NCI-H345 (cell line): ENCODE measurements around the gene FGGY.
"Not testable (repeated sequence)": the region's sequence is repeated elsewhere in the genome, so short reads cannot be mapped to it uniquely, and the experiment has no call there.

Source experiments
- DNase-seq: peaks from one replicate; lab custom pipeline; 2025; lab: John Stamatoyannopoulos, UW

FGGY gene

DNA sequence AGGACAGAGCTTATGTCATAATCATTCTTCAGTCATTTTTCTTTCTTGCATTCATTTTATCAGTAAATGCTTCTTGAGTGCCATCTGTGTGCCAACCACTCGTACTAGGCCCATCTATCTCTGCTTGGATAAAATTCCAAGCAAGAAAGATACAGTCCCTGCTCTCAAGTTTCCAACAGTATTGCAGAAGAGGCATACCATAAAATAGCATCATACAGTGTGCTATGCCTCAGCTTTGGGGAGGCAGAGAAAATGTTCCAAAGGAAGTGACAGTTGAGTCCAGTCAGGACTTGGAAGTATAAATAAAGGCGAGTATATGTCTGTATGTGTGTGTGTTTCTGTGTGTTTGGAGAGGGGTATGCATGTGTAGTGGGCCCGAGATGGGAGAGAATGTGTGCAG, 404.5 kb downstream of the FGGY start:
- DNase-seq = no peak

DNA sequence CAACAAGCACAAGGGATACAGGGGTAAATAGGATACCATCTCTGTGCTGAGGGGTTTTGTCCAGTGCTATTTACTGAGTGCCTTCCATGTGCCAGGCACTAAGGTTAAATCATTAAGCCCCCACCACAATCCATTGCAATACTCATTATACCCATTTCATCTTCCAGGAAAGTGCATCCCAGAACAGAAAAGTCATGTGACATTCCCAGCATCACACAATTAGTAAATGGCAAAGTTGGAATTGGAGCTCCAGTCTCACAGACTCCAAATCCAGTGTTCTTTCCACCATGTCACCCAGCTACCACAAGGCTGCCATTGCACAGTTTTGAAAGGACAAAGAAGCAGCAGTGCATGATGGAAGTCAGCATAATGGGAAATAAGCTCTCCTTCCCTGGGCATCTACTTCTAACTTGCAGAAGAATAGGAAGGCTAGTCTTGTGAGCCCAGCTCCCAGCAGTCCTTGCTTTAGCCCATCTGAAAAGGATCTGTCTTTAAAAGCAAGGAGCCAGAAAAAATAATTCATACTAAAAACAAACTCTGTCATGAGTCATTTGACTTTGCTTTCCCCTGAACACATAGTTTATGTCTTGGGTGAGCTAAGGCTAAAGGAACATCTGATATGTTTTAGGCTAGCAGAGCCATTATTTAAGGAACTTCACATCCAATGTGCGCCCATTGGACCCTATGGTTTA, 406.5 kb downstream of the FGGY start:
- DNase-seq = no peak

DNA sequence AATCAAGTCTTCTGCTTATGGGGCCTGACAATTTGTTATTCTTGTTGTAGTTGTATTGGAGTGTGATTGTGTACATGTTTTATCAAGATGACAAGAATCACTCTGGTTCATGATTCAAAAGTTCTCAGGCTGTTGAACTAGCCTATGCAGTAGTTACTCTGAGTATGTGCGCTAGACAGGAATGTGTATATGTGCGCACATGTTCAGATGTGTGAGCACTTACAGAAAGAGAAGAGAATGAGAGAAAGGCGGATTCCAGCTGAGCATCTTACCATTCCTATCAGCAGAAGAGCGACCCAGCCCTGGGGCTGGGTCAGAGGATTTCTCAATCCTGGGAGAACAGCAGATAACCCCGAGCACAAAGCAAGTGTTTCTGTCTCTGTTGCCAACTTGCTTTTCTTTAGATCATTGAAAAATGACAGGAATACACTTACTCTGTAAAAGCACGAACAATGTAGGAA, 407.1 kb downstream of the FGGY start:
- no peak for DNase-seq

DNA sequence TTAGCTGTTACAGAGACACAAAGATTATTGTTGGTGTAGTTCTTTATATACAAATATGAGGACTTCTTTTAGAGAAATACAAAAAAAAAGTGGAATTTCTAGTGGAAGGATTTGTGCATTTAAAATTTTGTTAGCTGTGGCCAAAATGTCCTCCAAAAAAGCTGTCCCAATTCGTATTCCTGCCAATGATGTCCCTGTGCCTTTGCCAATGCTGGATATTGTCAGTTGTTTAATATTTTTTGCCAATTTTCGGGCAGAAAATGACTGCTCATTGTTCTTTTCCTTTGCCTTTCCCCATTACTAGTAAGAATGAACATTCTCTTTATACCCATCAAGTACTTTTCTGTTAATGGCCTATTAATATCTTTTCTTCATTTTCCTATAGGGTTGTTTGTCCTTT, 407.8 kb downstream of the FGGY start:
- DNase-seq = no peak

DNA sequence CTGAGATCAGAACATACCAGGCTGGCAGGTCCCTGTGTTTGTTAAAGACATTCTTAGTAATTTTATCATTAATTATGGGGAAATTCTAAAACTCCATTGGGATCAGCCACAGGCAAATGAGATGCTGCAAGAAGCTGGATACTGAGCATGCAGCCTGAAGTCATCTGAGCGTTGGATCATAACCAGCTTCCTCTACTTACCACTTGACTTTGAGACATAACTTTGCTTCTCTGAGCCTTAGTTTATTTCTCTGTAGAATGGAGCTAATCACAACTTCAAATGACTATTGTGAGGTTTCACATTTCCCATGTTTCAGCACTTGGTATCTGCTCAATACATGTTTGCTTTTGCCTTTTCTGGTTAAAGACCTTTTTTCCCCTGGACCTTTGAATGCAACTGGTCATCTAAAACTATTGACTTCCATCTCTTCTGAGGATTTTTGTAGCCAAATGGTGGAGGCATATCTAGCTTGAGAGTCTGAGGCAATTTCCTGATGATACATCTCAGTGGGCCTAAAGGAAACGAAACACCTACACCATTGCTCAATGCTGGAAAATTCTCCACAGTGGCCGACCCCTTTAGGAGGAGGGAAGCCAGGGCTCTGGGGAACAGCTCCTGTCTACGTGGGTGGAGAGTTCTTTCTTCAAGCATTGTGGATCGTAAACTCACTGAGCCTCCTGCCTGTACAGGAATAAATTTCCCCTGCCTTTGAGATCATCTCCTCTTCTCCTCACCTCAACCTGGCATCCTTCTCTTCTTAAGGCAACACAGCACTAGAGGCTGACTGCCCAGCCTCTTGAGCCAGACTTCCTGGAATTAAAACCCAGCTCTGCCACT, 408.8 kb downstream of the FGGY start:
- DNase-seq = no peak

DNA sequence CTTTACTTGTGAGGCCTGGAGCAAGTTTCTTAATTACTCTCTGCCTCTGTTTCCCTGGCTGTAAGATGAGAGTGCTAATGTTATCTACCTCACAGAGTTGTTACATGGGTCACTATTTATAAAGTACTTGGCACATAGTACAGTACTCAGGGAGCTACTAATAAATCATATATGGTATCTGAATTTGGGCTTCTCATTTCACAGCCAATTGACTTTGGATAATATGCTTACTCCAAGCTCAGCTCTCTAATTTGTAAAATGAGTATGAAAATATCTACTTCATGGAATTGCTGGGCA, 409.4 kb downstream of the FGGY start:
- no peak for DNase-seq

DNA sequence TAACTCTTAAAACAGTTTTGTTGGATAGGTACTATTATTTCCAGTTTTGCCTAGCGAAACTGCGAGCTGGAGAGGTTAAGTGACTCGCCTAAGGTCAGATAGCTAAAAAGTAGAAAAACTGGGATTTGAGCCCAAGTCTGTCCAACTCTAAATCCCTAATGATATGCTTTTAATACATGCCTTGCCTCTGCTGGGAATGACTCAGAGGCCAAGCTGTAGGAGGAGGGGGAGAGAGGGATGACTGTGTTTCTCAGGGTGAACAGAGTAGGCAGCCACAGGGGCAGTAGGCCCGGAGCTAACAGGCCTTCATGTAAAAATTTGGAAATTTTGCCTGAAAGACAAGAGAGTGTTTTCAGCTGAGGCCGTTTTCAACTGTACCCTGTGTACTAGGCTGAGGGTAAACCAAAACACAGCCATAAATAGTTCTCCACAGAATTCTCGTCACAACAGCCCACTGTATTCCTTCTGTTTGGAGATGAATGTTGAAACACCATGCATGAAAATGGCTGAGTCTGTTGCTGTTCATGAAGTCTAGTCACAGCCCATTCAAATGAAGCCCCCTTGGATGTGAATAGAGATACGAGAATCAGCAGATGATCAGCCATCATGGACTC, 410.4 kb downstream of the FGGY start:
- DNase-seq = no peak

DNA sequence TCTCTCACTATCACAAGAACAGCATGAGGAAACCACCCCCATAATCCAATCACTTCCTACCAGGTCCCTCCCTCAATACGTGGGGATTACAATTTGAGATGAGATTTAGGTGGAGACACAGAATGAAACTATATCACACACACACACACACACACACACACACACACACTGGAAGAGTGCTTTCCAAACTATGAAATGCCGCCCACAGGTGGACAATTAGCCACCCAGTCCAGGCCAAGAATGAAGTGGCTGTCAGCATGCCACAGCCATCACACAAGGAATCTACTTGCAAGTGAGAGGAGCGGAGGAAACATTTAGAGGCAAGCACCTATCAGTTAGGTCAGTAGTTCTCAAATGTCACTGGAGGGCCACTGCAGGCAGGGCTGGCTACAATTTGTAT, 412.4 kb downstream of the FGGY start:
- no peak for DNase-seq

DNA sequence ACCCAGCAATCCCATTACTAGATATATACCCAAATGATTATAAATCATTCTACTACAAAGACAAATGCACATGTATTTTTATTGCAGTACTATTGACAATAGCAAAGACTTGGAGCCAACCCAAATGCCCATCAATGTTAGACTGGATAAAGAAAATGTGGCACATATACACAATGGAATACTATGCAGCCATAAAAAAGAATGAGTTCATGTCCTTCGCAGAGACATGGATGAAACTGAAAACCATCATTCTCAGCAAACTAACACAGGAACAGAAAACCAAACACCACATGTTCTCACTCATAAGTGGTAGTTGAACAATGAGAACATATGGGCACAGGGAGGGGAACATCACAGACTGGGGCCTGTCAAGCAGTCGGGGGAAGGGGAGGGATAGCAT, 414.0 kb downstream of the FGGY start:
- not testable (repeated sequence) for DNase-seq

DNA sequence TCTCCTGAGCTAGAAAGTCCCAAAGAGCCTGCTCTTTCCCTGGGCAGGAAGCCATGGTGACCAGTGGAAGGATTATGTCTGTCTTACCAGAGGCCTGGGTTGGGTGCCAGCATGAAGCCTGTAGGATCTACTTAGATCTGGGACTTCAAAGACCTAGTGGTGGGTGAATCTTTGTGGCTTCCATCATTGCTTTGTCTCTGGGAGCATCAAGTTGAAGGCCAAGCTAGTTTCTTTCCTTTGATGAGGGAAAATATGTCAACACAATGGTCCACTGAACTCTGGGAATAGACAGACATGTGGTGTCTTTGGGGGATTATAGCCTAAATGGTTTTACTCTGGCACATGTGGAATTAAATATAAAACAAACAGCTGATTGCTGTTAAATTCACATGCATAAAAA, 417.3 kb downstream of the FGGY start:
- no peak for DNase-seq

DNA sequence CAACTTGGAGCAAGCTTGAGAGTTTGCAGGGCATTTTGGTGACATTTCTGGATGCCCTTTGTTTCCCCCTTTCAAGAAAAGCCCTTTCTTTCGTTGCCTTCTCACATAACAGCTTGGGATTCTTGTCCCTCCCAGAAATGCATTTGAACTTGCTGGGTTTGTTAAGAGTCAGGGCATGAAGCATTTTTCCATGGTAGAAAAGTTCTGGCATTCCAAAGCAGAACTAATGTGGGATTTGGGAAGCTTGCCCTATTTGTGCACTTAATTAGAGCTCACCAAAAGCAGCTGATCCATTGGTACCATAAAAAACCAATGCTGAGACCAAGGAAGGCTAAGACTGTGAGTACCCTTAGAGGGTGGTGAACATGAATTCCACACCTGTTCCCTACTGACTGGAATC, 418.1 kb downstream of the FGGY start:
- no peak for DNase-seq

DNA sequence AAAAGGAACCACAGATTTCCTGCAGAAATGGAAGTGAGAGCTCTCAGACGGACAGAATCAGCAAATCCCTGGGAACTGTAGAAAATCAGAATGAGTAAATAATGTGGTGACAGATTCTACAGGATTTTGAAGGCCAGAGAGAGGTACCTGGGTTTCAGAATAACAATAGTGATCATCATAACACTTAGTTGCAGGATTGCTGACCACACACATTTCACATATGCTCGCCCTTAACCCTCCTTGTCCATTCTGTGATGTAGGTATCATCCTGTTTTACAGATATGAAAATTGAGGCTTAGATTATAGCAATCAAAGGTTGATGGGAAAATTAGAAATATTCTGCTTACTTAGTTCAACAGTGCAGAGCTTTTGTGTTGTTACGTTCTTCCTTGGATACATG, 419.9 kb downstream of the FGGY start:
- no peak for DNase-seq

DNA sequence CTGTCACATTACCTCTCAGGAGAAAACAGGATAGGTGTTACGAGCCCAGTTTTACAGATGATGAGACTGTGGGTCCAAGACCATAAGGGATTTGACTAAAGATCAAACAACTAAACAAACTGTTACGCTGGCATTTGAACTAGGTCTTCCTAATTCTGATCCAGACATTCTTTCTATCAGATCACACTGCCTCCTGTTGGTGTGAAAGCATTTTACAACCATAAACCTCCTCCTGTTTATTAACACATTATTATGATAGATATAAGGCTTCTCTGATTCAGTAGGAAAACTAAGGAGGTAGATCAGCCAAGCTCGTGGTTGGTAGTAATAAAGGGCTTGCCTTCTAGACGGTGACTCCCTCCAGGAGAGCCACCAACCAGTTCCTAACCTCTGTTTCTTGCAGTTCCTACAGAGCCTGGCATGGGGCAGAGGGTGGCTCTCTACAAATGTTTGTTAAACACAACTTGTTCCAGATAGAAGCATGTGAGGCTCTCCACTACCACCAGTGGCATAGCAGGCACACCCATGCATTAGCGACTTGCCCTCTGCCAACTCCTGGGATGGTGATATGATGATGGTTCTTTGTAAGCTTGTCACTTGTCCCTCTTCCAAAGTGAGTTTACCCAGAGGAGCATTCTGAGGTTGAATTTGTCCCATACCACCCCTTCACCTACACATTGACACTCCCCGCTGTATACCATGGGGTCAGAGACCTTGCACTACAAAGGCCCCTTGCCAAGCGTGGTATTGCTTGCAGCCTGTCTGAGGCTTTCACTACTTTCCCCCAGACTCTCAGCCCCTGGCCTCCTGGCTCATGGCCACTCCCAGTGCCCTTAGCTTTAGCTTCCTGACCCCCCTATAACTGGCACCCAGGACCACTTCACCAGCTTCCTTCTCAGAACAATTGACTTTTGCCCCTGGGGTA, 421.4 kb downstream of the FGGY start:
- no peak for DNase-seq

DNA sequence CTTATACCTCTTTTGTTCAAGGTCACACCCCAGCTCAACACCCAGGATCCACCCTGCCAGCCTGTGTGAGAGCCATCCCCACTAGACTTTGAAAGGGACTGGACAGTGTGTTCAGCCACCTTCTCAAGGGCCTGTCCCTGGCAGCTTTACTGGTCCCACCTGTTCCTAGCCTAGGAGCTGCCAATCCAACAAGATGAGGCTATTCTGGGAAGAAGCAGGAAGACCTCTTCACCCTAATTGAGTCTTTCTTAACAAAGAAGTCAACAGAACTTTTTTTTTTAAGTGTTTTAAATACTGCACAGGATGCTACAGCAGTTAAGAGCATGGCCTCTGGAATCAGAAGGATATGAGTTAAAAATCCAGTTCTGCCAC, 422.1 kb downstream of the FGGY start:
- no peak for DNase-seq

DNA sequence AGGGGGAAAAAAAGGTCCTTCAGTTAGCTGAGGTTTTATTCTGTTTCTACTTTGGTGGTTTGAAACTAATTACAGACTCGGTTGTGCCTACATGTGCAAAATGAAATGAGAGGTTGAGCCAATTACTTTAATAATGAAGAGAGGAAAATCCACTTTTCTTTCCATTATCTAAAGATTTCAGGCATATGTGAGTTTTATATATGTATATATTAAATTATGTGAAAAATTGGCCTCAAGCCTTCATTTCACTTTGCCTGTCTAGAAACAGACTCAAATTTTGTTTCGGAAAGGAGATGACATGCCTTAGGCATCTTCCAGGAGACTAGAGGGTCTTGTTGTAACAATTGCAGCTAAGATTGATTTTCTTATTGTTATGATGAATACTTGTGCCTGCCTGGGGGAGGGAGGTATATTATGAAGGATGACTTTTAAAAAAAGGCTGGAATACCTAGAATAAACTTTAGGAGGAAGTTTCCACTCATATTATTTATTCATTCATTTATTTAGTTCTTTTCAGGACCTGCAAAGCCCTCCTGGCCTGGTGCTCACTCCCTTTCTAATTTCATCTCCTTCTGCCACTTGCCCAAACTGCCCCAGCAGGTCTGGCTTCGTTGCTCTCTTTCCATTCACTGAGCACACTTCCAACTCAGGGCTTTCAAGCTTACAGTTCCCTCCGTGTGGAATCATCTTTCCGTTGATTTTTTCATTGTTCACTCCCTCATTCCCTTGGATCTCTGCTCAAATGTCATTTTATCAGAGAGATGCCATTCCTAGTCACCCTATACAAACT, 423.6 kb downstream of the FGGY start:
- DNase-seq = no peak

DNA sequence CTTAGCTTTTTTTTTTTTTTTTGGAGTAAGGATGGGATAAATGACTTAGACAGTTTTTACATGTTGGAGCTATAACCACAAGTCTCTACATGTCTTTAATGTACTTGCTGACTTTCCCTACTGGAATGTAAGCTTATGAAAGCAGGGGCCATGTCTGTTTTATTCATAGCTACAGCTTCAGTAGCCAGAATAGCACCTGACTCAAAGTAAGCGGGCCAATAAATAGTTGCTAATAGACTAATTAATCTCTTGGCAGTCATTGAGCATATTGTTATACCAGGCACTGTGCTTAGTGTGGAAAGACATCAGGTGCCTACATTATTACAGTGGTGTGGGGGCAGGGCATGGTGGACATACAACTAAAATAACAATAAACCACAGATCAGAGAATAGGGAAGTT, 433.4 kb downstream of the FGGY start:
- no peak for DNase-seq

DNA sequence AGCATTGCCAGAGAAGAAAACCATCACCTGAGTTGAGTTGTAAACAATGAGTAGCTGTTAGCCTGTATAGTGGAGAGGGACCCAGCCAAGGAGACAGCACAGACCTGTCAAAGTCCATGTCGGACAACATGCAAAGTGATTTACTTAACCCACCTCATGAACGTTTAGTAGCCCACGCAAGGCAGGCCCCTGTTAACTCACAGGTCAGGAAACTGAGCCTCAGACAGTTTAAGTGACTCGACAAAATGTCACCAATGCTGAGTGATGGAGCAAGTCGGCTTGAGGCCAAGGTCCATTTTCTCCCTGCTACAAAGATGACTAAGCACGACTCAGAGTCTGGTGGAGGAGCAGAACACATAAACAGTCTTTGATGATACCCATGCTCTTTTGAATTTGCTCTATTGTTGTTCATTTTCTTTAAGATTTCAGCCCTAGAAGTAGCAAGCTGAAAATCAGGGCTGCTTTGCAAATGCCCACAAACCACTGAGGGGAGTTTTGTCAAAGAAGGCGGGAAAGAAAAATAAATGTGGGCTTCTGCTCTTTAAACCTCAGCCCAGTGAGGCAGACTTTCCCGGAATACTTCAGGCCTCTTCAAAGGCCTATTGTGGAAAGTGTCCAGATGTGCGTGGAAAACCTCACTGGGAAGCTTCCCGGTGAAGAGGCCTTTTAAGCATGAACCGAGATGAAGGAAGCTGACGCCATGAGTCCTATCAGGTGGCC, 434.0 kb downstream of the FGGY start:
- DNase-seq = no peak

DNA sequence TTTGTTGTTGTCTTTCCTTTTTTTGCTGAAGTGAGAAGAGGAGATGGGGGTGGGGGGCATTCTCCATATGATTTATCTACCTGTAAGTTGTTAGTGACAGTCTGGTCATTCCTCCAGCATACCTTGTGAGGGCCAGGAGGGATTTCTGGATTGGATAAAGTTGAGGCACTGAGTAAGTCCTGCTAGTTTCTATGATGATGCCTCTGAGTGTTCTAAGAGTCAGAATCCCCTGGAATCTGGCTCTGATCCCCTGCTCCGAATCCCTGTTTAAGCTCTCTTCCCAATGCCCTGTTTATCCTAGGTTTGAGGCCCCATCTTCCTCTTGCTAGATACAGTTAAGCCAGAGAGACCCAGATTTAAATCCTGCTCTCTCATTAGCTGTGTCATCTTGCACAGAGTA, 434.7 kb downstream of the FGGY start:
- DNase-seq = no peak

DNA sequence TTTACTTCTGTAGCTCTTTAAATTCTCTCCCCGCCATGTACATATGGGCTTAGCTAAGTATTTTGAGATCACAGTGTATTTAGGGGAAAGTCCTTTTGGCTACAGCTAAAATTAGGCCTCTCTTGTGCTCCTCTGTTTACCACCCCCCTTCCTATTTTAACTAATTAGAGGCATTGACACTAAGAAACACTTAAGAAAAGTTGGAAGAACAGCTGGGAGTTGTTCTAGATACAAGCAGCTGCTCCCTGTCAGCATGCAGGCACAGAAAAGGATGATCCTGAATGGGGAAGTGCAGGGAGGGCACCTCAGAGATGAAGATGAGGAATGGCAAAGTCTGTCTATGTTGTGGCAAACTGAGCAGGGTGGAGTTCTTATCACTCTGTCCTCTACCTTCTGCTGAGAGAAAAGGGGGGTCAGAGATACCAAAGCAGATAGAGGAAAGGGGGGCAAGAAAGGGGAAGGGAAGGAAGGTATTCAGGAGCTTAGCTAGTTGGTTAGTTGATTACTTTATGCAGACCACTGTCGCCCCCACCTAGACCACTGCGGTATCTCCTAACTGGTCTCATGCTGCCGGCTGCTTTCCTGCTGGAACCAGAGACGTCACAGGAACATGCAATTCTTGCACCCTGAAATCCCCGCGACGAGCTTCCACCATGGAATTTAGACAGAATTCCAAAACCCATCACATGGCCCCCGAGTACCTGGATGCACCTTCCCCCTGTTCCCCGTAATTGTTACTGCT, 435.5 kb downstream of the FGGY start:
- DNase-seq = no peak
